IMR-90 (cell line): Measurements from ENCODE around the gene MPPED2. TPM values are rescaled to one million over a fixed set of nuclear protein-coding genes. Genes with fewer than 3 reads are reported as not detected.

Source experiments
- ATAC-seq: fragments of 200-7000 bp; cut with Tn5 transposase; 2 replicates; pipeline ENCODE4 v1.9.1; 2020; ENCODE audit warnings: low read depth, mild to moderate bottlenecking, moderate library complexity
- BruUV-seq: library from RNA; stranded (reverse); fragments of 400-500 nt; replicated peaks from 2 replicates; lab custom pipeline; 2021; lab: Mats Ljungman, UMichigan
- CTCF ChIA-PET: fragments of 300-600 bp; formaldehyde crosslinking; extraction: SDS; loops from one replicate; lab custom pipeline; 2021; ENCODE audit warnings: antibody characterized with exemption; lab: Yijun Ruan, JAX
- POLR2A ChIA-PET: fragments of 300-600 bp; sonication (Branson Sonifier 250); formaldehyde crosslinking; loops from one replicate; lab custom pipeline; 2022; ENCODE audit warnings: antibody characterized with exemption; ENCODE audit not compliant: unreplicated experiment; lab: Charles Lee
- DNase-seq: peaks from one replicate; pipeline ENCODE4 v3.0.0; 2013
- H2AFZ ChIP-seq: replicated peaks from 2 replicates; pipeline ENCODE3; 2013; ENCODE audit warnings: low read length, mild to moderate bottlenecking; ENCODE audit not compliant: poor library complexity
- H2AK5ac ChIP-seq: 2 replicates; pipeline ENCODE4 v1.6.1; 2013; ENCODE audit warnings: low read depth, low read length, inconsistent platforms
- H2AK9ac ChIP-seq: replicated peaks from 2 replicates; pipeline ENCODE3; 2013; ENCODE audit warnings: mild to moderate bottlenecking, low read depth, low read length, moderate library complexity; ENCODE audit not compliant: poor library complexity
- H2BK120ac ChIP-seq: 2 replicates; pipeline ENCODE4 v1.6.1; 2013; ENCODE audit warnings: low read depth, low read length, inconsistent platforms
- H2BK15ac ChIP-seq: 3 replicates; pipeline ENCODE4 v1.6.1; 2013; ENCODE audit warnings: low read depth, low read length, inconsistent platforms
- H2BK20ac ChIP-seq: 2 replicates; pipeline ENCODE4 v1.6.1; 2013; ENCODE audit warnings: low read depth, mild to moderate bottlenecking, inconsistent platforms, low read length, moderate library complexity
- H2BK5ac ChIP-seq: 2 replicates; pipeline ENCODE4 v1.6.1; 2013; ENCODE audit warnings: mild to moderate bottlenecking, low read depth, low read length, inconsistent platforms; ENCODE audit not compliant: poor library complexity, severe bottlenecking
- H3K14ac ChIP-seq: replicated peaks from 2 replicates; pipeline ENCODE4 v1.6.1; 2013; ENCODE audit warnings: low read depth, low read length, inconsistent platforms
- H3K18ac ChIP-seq: 2 replicates; pipeline ENCODE4 v1.6.1; 2013; ENCODE audit warnings: low read depth, low read length, control low read depth
- H3K23ac ChIP-seq: 2 replicates; pipeline ENCODE4 v1.6.1; 2013; ENCODE audit warnings: low read depth, low read length, inconsistent platforms
- H3K27ac ChIP-seq: 2 replicates; pipeline ENCODE4 v1.5.1; 2013; ENCODE audit warnings: mild to moderate bottlenecking, control low read depth, low read length; ENCODE audit not compliant: insufficient read depth
- H3K27me3 ChIP-seq: 2 replicates; pipeline ENCODE4 v1.6.1; 2013; ENCODE audit warnings: low read length; ENCODE audit not compliant: control insufficient read depth, insufficient read depth
- H3K36me3 ChIP-seq: 2 replicates; pipeline ENCODE4 v1.6.1; 2013; ENCODE audit warnings: low read length, mixed read lengths; ENCODE audit not compliant: control insufficient read depth, insufficient read depth
- H3K4ac ChIP-seq: 2 replicates; pipeline ENCODE4 v1.6.1; 2013; ENCODE audit warnings: low read depth, low read length, inconsistent platforms
- H3K4me1 ChIP-seq: 2 replicates; pipeline ENCODE4 v1.6.1; 2013; ENCODE audit warnings: low read length, mixed read lengths; ENCODE audit not compliant: control insufficient read depth, insufficient read depth
- H3K4me2 ChIP-seq: 2 replicates; pipeline ENCODE4 v1.6.1; 2013; ENCODE audit warnings: low read depth, mild to moderate bottlenecking, control low read depth, low read length, moderate library complexity
- H3K4me3 ChIP-seq: 2 replicates; pipeline ENCODE4 v1.5.1; 2013; ENCODE audit warnings: low read depth, mild to moderate bottlenecking, control low read depth, low read length, moderate library complexity; ENCODE audit not compliant: insufficient read depth
- H3K56ac ChIP-seq: 2 replicates; pipeline ENCODE4 v1.6.1; 2013; ENCODE audit warnings: low read length, inconsistent platforms; ENCODE audit not compliant: insufficient read depth; ENCODE audit errors: extremely low read depth
- H3K79me1 ChIP-seq, 2 experiments: 2 replicates each; pipeline ENCODE4 v1.6.1; 2013; ENCODE audit warnings: low read length in 2 of 2, inconsistent platforms in 1 of 2, low read depth in 1 of 2
- H3K9ac ChIP-seq: 2 replicates; pipeline ENCODE4 v1.6.1; 2013; ENCODE audit warnings: low read depth, low read length, control low read depth
- H3K9me1 ChIP-seq: 2 replicates; pipeline ENCODE4 v1.6.1; 2013; ENCODE audit warnings: low read length, inconsistent platforms; ENCODE audit not compliant: insufficient read depth
- H3K9me3 ChIP-seq: 2 replicates; pipeline ENCODE4 v1.6.1; 2013; ENCODE audit warnings: low read length; ENCODE audit not compliant: control insufficient read depth, insufficient read depth
- H4K20me1 ChIP-seq: 2 replicates; pipeline ENCODE4 v1.6.1; 2013; ENCODE audit warnings: low read length, inconsistent platforms; ENCODE audit not compliant: insufficient read depth
- H4K5ac ChIP-seq: 2 replicates; pipeline ENCODE4 v1.6.1; 2013; ENCODE audit warnings: mild to moderate bottlenecking, low read depth, low read length, control low read depth
- H4K8ac ChIP-seq, 2 experiments: 2 replicates each; pipeline ENCODE4 v1.6.1; 2013; ENCODE audit warnings: low read depth in 2 of 2, low read length in 2 of 2, control low read depth in 1 of 2, inconsistent platforms in 1 of 2
- H4K91ac ChIP-seq: 2 replicates; pipeline ENCODE4 v1.6.1; 2013; ENCODE audit warnings: low read depth, low read length, inconsistent platforms; ENCODE audit not compliant: insufficient read depth
- BHLHE40 ChIP-seq: fragments of 150-350 bp; IDR thresholded peaks from 2 replicates; pipeline ENCODE4 v1.6.1; 2016; ENCODE audit warnings: mild to moderate bottlenecking, low read depth, low read length
- ELK1 ChIP-seq: fragments of 150-350 bp; IDR thresholded peaks from 2 replicates; pipeline ENCODE4 v1.6.1; 2016; ENCODE audit warnings: low read depth, mild to moderate bottlenecking, low read length, moderate library complexity, borderline replicate concordance
- FOS ChIP-seq: fragments of 150-350 bp; IDR thresholded peaks from 2 replicates; pipeline ENCODE4 v1.6.1; 2016; ENCODE audit warnings: low read depth, low read length
- MAFK ChIP-seq: IDR thresholded peaks from 2 replicates; pipeline ENCODE4 v1.6.1; 2012; ENCODE audit warnings: low read depth, low read length, improper control_type of control experiment
- MAZ ChIP-seq: IDR thresholded peaks from 2 replicates; pipeline ENCODE4 v1.6.1; 2012; ENCODE audit warnings: low read depth, mild to moderate bottlenecking, low read length, improper control_type of control experiment, moderate library complexity, borderline replicate concordance
- MXI1 ChIP-seq: IDR thresholded peaks from 2 replicates; pipeline ENCODE4 v1.6.1; 2012; ENCODE audit warnings: low read depth, mild to moderate bottlenecking, low read length, moderate library complexity, borderline replicate concordance
- NFE2L2 ChIP-seq: fragments of 150-350 bp; IDR thresholded peaks from 2 replicates; pipeline ENCODE4 v1.6.1; 2016; ENCODE audit warnings: low read depth, mild to moderate bottlenecking, low read length
- RAD21 ChIP-seq: IDR thresholded peaks from 2 replicates; pipeline ENCODE4 v1.6.1; 2012; ENCODE audit warnings: low read length, improper control_type of control experiment
- RCOR1 ChIP-seq: IDR thresholded peaks from 2 replicates; pipeline ENCODE4 v1.6.1; 2012; ENCODE audit warnings: mild to moderate bottlenecking, low read length, improper control_type of control experiment; ENCODE audit not compliant: insufficient replicate concordance
- RFX5 ChIP-seq: IDR thresholded peaks from 2 replicates; pipeline ENCODE4 v1.8.0; 2012; ENCODE audit warnings: low read depth, mild to moderate bottlenecking, low read length, moderate library complexity
- SMC3 ChIP-seq: fragments of 150-350 bp; IDR thresholded peaks from 2 replicates; pipeline ENCODE4 v1.6.1; 2016; ENCODE audit warnings: low read depth, mild to moderate bottlenecking, antibody characterized with exemption, low read length, moderate library complexity
- WGBS, 2 experiments: methylation state at CpG; one replicate each; pipeline versions ENCODE4 v1.1.5 to v1.1.7; 2013; ENCODE audit warnings: missing lambda C conversion rate in 2 of 2; ENCODE audit not compliant: insufficient read length in 1 of 2; ENCODE audit errors: extremely low coverage in 2 of 2; 5-methylcytosine and 5-hydroxymethylcytosine counted together
- dilution Hi-C: fragments of 300-500 bp; cut with HindIII; formaldehyde crosslinking; loops from one replicate; pipeline ENCODE4 v1.14.3; 2018; ENCODE audit warnings: low sequenced_read_pairs; ENCODE audit not compliant: unreplicated experiment
- in situ Hi-C: fragments of 300-500 bp; cut with MboI; formaldehyde crosslinking; loops from 3 replicates; pipeline ENCODE4 v1.14.3; 2019; ENCODE audit warnings: low sequenced_read_pairs, inconsistent platforms, mixed read lengths
- intact Hi-C: fragments of 100-400 bp; cut with micrococcal nuclease; formaldehyde crosslinking; loops from 2 replicates; pipeline ENCODE4 v1.10.0; 2022
- polyA plus RNA-seq, 3 experiments: library from polyadenylated mRNA; depleted of rRNA; stranded (reverse); fragments of >200 nt; gene quantifications; 2 replicates each; pipeline ENCODE4 v1.2.3, GENCODE V29; 2012; ENCODE audit warnings: low replicate concordance in 1 of 3
- total RNA-seq: library from RNA; depleted of rRNA; stranded (reverse); fragments of >200 nt; gene quantifications from 2 replicates; pipeline ENCODE4 v1.2.3, GENCODE V29; 2012
- TF ChIP-seq, protein P1 (sequence below): conservative IDR thresholded peaks from 2 replicates; pipeline ENCODE4 v1.5.1; 2012; ENCODE audit warnings: mild to moderate bottlenecking, low read depth, low read length, improper control_type of control experiment
- TF ChIP-seq, protein P2 (sequence below): fragments of 150-350 bp; IDR thresholded peaks from 2 replicates; pipeline ENCODE4 v1.6.1; 2017; ENCODE audit warnings: mild to moderate bottlenecking, antibody characterized with exemption, low read length, low read depth

The MPPED2 gene
- total and polyA plus RNA-seq, 2 of the 4 experiments (the other 2 are of a cell fraction), result 0.10 TPM; not detected in 1

DNA sequence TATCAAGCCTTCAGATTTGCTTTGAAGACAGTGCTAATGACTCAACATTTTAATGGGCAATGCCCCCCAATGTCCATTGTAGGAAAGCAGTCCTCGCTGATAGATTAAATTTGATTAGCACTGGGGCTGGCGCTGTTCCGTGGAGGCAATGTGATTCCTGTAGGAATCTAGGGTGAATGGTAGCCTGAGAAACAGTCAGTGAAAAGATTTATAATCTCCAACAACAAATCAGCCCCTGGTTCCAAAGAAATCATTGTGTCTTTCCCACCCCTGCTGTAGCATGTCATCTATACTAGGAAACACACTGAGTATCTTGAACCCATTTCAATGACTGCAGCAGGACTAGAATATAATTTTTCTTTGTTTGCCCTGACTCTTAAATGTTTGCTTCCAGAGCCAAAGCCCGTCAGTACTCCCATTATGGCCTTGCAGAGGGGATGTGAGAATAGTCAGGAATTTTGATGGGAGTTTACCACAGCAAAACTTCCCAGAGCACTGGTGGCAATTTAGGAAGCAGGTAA, 36.1 kb downstream of the MPPED2 start:
- H4K8ac ChIP-seq, result no peak overlapping the region
- H3K4ac ChIP-seq, result no peak overlapping the region
- H2BK20ac ChIP-seq, result no peak overlapping the region
- no peak overlapping the region for H3K27ac ChIP-seq
- BruUV-seq, result no TSS peak
- no peak for DNase-seq
- intact Hi-C loops (no loop called here), dilution Hi-C loops (no loop called here), in situ Hi-C loops (no loop called here)
- no peak overlapping the region for H2AK9ac ChIP-seq
- no peaks in the 10 kb centered on the region for H3K36me3 ChIP-seq
- no peak overlapping the region for H2BK120ac ChIP-seq
- no peak overlapping the region for H3K9ac ChIP-seq
- TF ChIP-seq MAFK (no peak), NFE2L2 (no peak), RCOR1 (no peak), RFX5 (no peak), RAD21 (no peak), BHLHE40 (no peak), MAZ (no peak), MXI1 (no peak), FOS (no peak), ELK1 (no peak), SMC3 (no peak)
- TF ChIP-seq, protein P1, sequence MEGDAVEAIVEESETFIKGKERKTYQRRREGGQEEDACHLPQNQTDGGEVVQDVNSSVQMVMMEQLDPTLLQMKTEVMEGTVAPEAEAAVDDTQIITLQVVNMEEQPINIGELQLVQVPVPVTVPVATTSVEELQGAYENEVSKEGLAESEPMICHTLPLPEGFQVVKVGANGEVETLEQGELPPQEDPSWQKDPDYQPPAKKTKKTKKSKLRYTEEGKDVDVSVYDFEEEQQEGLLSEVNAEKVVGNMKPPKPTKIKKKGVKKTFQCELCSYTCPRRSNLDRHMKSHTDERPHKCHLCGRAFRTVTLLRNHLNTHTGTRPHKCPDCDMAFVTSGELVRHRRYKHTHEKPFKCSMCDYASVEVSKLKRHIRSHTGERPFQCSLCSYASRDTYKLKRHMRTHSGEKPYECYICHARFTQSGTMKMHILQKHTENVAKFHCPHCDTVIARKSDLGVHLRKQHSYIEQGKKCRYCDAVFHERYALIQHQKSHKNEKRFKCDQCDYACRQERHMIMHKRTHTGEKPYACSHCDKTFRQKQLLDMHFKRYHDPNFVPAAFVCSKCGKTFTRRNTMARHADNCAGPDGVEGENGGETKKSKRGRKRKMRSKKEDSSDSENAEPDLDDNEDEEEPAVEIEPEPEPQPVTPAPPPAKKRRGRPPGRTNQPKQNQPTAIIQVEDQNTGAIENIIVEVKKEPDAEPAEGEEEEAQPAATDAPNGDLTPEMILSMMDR, result no peak
- TF ChIP-seq, protein P2, sequence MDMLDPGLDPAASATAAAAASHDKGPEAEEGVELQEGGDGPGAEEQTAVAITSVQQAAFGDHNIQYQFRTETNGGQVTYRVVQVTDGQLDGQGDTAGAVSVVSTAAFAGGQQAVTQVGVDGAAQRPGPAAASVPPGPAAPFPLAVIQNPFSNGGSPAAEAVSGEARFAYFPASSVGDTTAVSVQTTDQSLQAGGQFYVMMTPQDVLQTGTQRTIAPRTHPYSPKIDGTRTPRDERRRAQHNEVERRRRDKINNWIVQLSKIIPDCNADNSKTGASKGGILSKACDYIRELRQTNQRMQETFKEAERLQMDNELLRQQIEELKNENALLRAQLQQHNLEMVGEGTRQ, result no peak
- H3K23ac ChIP-seq, result no peak overlapping the region
- H3K79me1 ChIP-seq, result no peaks in the 10 kb centered on the region
- ChIA-PET POLR2A (no interaction called here), CTCF (no interaction called here)
- no peak overlapping the region for H3K14ac ChIP-seq
- H3K4me2 ChIP-seq, result no peak overlapping the region
- no peak overlapping the region for H3K4me3 ChIP-seq
- ATAC-seq, result no peak
- no peak overlapping the region for H3K56ac ChIP-seq
- H3K4me1 ChIP-seq, result no peaks in the 10 kb centered on the region
- no peak overlapping the region for H2BK15ac ChIP-seq
- H3K9me3 ChIP-seq, result no peaks in the 10 kb centered on the region
- no peaks in the 10 kb centered on the region for H3K9me1 ChIP-seq
- no peak overlapping the region for H2AFZ ChIP-seq
- no peak overlapping the region for H2BK5ac ChIP-seq
- no peak overlapping the region for H2AK5ac ChIP-seq
- H3K27me3 ChIP-seq, result no peaks in the 10 kb centered on the region
- no CpG with 5 or more reads among the region's 4 CpGs for WGBS, 2 experiments
- H4K91ac ChIP-seq, result no peak overlapping the region
- no peak overlapping the region for H4K5ac ChIP-seq
- no peak overlapping the region for H3K18ac ChIP-seq
- H4K20me1 ChIP-seq, result no peaks in the 10 kb centered on the region
